Liver (tissue), 9 donors: ENCODE results near the gene BMP7. TPM values are rescaled to one million over a fixed set of nuclear protein-coding genes. Genes with fewer than 3 reads are reported as not detected.

ENCODE experiments used
- DNase-seq: peaks from one replicate; pipeline ENCODE4 v3.0.0-alpha.2; 2017; ENCODE audit warnings: low spot score
- H3K27ac ChIP-seq, 2 donors: one replicate each; pipeline ENCODE4 v1.7.0; 2013; ENCODE audit warnings: inconsistent platforms in 2 of 2, low read length in 2 of 2, control low read depth in 1 of 2, low read depth in 1 of 2, mild to moderate bottlenecking in 1 of 2
- H3K27me3 ChIP-seq, 4 donors: one replicate each; pipeline versions ENCODE4 v1.6.1 to v1.7.0; 2013; ENCODE audit warnings: low read length in 3 of 4, inconsistent platforms in 1 of 4, mild to moderate bottlenecking in 1 of 4, moderate library complexity in 1 of 4; ENCODE audit not compliant: control insufficient read depth in 4 of 4, insufficient read depth in 4 of 4
- H3K36me3 ChIP-seq, 4 donors: one replicate each; pipeline versions ENCODE4 v1.6.1 to v1.7.0; 2013; ENCODE audit warnings: low read length in 3 of 4, mild to moderate bottlenecking in 3 of 4, low read depth in 1 of 4, moderate library complexity in 1 of 4; ENCODE audit not compliant: control insufficient read depth in 4 of 4, insufficient read depth in 3 of 4
- H3K4me1 ChIP-seq, 4 donors: one replicate each; pipeline versions ENCODE4 v1.6.1 to v1.7.0; 2013; ENCODE audit warnings: low read length in 3 of 4, mild to moderate bottlenecking in 3 of 4, moderate library complexity in 1 of 4; ENCODE audit not compliant: control insufficient read depth in 4 of 4, insufficient read depth in 4 of 4
- H3K4me3 ChIP-seq, 3 donors: one replicate each; pipeline versions ENCODE4 v1.6.1 to v1.7.0; 2013; ENCODE audit warnings: low read length in 3 of 3, control low read depth in 1 of 3, low read depth in 1 of 3, mild to moderate bottlenecking in 1 of 3
- H3K9ac ChIP-seq, 2 donors: one replicate each; pipeline ENCODE4 v1.7.0; 2013; ENCODE audit warnings: low read length in 2 of 2, mild to moderate bottlenecking in 2 of 2, moderate library complexity in 2 of 2, control low read depth in 1 of 2, low read depth in 1 of 2
- H3K9me3 ChIP-seq, 4 donors: one replicate each; pipeline versions ENCODE4 v1.6.1 to v1.7.0; 2013; ENCODE audit warnings: low read length in 3 of 4; ENCODE audit not compliant: control insufficient read depth in 4 of 4
- EGR1 ChIP-seq, 2 donors: IDR thresholded peaks; 2 replicates each; pipeline ENCODE4 v1.6.1; 2016 to 2018; ENCODE audit warnings: antibody characterized with exemption in 2 of 2, low read depth in 2 of 2
- GABPA ChIP-seq, 2 donors: IDR thresholded peaks in 1 of 2; conservative IDR thresholded peaks in 1 of 2; 2 replicates each; pipeline ENCODE4 v1.6.1; 2016; ENCODE audit warnings: antibody characterized with exemption in 2 of 2, mild to moderate bottlenecking in 1 of 2, moderate library complexity in 1 of 2
- HNF4A ChIP-seq, 2 donors: conservative IDR thresholded peaks; 2 replicates each; pipeline ENCODE4 v1.6.1; 2016; ENCODE audit warnings: antibody characterized with exemption in 2 of 2, mild to moderate bottlenecking in 2 of 2
- HNF4G ChIP-seq: IDR thresholded peaks from 2 replicates; pipeline ENCODE4 v1.6.1; 2016; ENCODE audit warnings: antibody characterized with exemption
- NR2F2 ChIP-seq: IDR thresholded peaks from 2 replicates; pipeline ENCODE4 v1.6.1; 2016; ENCODE audit warnings: antibody characterized with exemption
- RXRA ChIP-seq, 2 donors: IDR thresholded peaks; 2 replicates each; pipeline ENCODE4 v1.6.1; 2017 to 2018; ENCODE audit warnings: antibody characterized with exemption in 2 of 2, mild to moderate bottlenecking in 1 of 2
- SP1 ChIP-seq: IDR thresholded peaks from 2 replicates; pipeline ENCODE4 v1.6.1; 2018; ENCODE audit warnings: antibody characterized with exemption, mild to moderate bottlenecking
- TAF1 ChIP-seq: conservative IDR thresholded peaks from 2 replicates; pipeline ENCODE4 v1.6.1; 2016; ENCODE audit warnings: antibody characterized with exemption, mild to moderate bottlenecking
- WGBS: extraction: QIAGEN DNeasy Blood & Tissue Kit; methylation state at CpG from one replicate; pipeline ENCODE4 v1.1.7; 2013; 5-methylcytosine and 5-hydroxymethylcytosine counted together
- polyA plus RNA-seq, 2 donors: library from polyadenylated mRNA; stranded (reverse) in 1 of 2; unstranded in 1 of 2; fragments of 200-250 nt in 1 of 2; fragments of >200 nt in 1 of 2; fragmentation: Nextera tagmentation in 1 of 2; extraction: Ambion mirVana in 1 of 2; gene quantifications; one replicate each; pipeline versions ENCODE4 v1.2.1 to v1.2.3, GENCODE V29; 2013 to 2015
- total RNA-seq, 2 donors: library from RNA; depleted of rRNA; stranded (reverse); fragments of >200 nt; gene quantifications; one replicate each; pipeline ENCODE4 v1.2.3, GENCODE V29; 2014
- TF ChIP-seq, protein P1 (sequence below): IDR thresholded peaks from 2 replicates; pipeline ENCODE4 v1.6.1; 2016; ENCODE audit warnings: antibody characterized with exemption
- TF ChIP-seq, protein P2 (sequence below): IDR thresholded peaks from 2 replicates; pipeline ENCODE4 v1.6.1; 2016; ENCODE audit warnings: antibody characterized with exemption
- TF ChIP-seq, protein P3 (sequence below): IDR thresholded peaks from 2 replicates; pipeline ENCODE4 v1.6.1; 2016; ENCODE audit warnings: antibody characterized with exemption
- TF ChIP-seq, protein P4 (sequence below): IDR thresholded peaks from 2 replicates; pipeline ENCODE4 v1.6.1; 2016; ENCODE audit warnings: antibody characterized with exemption, mild to moderate bottlenecking
- donor health status: healthy.
- donor health status: healthy.
- donor health status: healthy.
- donor health status: healthy.
- donor health status: healthy.

BMP7 gene
- total and polyA plus RNA-seq, 4 donors = not detected

DNA sequence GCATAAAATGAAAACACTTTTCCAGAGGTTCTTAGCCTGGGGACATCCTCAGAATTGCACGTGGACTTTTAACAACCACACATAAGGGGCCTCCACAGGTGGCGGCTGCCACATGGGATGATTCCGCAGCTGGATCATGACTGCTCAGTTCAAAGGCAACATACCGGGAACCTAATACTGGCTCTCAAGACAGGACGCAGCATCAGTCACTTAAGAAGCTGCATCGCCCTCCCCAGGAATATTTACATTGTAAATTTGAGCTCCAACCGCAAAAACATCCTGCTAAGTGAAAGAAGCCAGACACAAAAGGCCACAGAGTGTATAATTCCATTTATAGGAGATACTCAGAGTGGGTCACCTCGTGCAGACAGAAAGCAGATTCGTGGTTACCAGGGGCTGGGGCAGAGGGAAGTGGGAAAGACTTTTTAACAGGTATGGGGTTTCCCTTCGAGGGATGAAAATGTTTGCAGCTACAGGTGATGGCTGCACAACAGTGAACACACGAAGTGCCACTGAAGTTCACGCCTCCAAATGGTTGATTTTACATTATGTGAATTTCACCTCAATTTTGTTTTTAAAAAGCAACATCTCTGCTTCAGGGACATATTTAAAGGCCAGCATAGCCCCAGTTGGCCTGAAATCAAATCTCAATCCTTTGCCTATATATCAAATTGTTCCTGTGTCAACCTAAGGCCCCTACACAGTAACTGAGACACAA, 141.5 kb downstream of the BMP7 start:
- no peak for DNase-seq
- H3K4me3 ChIP-seq = no peak overlapping the region
- no peak overlapping the region for H3K27ac ChIP-seq
- peaks cover 0 to 3% (median 0%) of the 10 kb centered on the region in 4 donors for H3K27me3 ChIP-seq
- H3K36me3 ChIP-seq = no peaks in the 10 kb centered on the region
- 66% methylated on average over 12 of the region's 12 CpGs for WGBS
- H3K9me3 ChIP-seq = no peaks in the 10 kb centered on the region
- peaks cover 0 to 2% (median 0%) of the 10 kb centered on the region in 4 donors for H3K4me1 ChIP-seq
- no peak overlapping the region for H3K9ac ChIP-seq
- TF ChIP-seq GABPA (IDR thresholded peaks at IDR 0.05 in 1 of 2, conservative IDR thresholded peaks at IDR 0.05 in 1 of 2) (no peak), TAF1 (no peak), SP1 (no peak), HNF4A (conservative IDR thresholded peaks at IDR 0.05) (no peak), EGR1 (IDR thresholded peaks at IDR 0.05; ENCODE audit: low read depth in 2 of 2) (no peak), RXRA (IDR thresholded peaks at IDR 0.05) (no peak)
- TF ChIP-seq, protein P1, sequence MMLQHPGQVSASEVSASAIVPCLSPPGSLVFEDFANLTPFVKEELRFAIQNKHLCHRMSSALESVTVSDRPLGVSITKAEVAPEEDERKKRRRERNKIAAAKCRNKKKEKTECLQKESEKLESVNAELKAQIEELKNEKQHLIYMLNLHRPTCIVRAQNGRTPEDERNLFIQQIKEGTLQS = no peak
- TF ChIP-seq, protein P2, sequence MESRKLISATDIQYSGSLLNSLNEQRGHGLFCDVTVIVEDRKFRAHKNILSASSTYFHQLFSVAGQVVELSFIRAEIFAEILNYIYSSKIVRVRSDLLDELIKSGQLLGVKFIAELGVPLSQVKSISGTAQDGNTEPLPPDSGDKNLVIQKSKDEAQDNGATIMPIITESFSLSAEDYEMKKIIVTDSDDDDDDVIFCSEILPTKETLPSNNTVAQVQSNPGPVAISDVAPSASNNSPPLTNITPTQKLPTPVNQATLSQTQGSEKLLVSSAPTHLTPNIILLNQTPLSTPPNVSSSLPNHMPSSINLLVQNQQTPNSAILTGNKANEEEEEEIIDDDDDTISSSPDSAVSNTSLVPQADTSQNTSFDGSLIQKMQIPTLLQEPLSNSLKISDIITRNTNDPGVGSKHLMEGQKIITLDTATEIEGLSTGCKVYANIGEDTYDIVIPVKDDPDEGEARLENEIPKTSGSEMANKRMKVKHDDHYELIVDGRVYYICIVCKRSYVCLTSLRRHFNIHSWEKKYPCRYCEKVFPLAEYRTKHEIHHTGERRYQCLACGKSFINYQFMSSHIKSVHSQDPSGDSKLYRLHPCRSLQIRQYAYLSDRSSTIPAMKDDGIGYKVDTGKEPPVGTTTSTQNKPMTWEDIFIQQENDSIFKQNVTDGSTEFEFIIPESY = no peak
- TF ChIP-seq, protein P3, sequence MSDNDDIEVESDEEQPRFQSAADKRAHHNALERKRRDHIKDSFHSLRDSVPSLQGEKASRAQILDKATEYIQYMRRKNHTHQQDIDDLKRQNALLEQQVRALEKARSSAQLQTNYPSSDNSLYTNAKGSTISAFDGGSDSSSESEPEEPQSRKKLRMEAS = no peak
- TF ChIP-seq, protein P4, sequence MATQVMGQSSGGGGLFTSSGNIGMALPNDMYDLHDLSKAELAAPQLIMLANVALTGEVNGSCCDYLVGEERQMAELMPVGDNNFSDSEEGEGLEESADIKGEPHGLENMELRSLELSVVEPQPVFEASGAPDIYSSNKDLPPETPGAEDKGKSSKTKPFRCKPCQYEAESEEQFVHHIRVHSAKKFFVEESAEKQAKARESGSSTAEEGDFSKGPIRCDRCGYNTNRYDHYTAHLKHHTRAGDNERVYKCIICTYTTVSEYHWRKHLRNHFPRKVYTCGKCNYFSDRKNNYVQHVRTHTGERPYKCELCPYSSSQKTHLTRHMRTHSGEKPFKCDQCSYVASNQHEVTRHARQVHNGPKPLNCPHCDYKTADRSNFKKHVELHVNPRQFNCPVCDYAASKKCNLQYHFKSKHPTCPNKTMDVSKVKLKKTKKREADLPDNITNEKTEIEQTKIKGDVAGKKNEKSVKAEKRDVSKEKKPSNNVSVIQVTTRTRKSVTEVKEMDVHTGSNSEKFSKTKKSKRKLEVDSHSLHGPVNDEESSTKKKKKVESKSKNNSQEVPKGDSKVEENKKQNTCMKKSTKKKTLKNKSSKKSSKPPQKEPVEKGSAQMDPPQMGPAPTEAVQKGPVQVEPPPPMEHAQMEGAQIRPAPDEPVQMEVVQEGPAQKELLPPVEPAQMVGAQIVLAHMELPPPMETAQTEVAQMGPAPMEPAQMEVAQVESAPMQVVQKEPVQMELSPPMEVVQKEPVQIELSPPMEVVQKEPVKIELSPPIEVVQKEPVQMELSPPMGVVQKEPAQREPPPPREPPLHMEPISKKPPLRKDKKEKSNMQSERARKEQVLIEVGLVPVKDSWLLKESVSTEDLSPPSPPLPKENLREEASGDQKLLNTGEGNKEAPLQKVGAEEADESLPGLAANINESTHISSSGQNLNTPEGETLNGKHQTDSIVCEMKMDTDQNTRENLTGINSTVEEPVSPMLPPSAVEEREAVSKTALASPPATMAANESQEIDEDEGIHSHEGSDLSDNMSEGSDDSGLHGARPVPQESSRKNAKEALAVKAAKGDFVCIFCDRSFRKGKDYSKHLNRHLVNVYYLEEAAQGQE = no peak

DNA sequence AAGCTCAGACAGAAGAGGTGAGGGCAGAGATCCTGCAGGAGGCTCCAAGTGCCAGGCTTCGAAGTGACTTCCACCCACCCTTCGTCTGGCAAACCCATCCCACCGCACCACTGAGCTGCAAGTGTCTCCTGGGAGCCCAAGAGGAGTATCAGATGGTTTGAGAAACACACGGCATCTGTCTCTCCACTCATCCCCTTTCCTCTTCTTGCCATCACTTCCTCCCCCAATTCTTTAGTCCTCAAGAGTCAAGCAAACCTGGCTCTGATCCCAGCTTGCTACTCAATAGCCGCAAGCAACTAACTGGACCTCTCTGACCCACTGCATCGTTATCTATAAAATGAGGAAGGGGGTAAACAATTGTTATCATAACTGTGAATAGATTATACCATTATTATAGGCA, 142.1 kb downstream of the BMP7 start:
- Histone ChIP-seq H3K9ac (no peak overlapping the region), H3K27me3 (peaks cover 0 to 3% (median 0%) of the 10 kb centered on the region in 4 donors), H3K36me3 (no peaks in the 10 kb centered on the region), H3K27ac (no peak overlapping the region), H3K9me3 (no peaks in the 10 kb centered on the region), H3K4me1 (no peaks in the 10 kb centered on the region), H3K4me3 (no peak overlapping the region)
- no peak for DNase-seq
- TF ChIP-seq HNF4G = no peak
- no peak for TF ChIP-seq TAF1
- TF ChIP-seq GABPA (IDR thresholded peaks at IDR 0.05 in 1 of 2, conservative IDR thresholded peaks at IDR 0.05 in 1 of 2) = no peak
- TF ChIP-seq NR2F2 = no peak
- TF ChIP-seq EGR1 (IDR thresholded peaks at IDR 0.05; ENCODE audit: low read depth in 2 of 2) = no peak
- TF ChIP-seq, protein P4 = no peak
- WGBS = 84% methylated on average over 6 of the region's 6 CpGs
